ACHN (cell line): Measurements from ENCODE around the gene NXPH4.

Experiments
- DNase-seq: peaks from one replicate; pipeline ENCODE4 v3.0.0-alpha.2; 2015
- in situ Hi-C: cut with HindIII; loops from 2 replicates; pipeline ENCODE4 v1.10.0; 2017; ENCODE audit warnings: low sequenced_read_pairs, low pct_ligation_motif_present, low pct_unique_long_range_greater_than_20kb

Gene NXPH4

GRCh38 chr12:57216014-57216911 is at the start of gene NXPH4:
TSS of gene NXPH4 (plus strand) at chr12:57216794. CDS start at chr12:57216970, 176 bp downstream.
- DNase-seq = peak; percentile 39

GRCh38 chr12:57166971-57167371 is 49.6 kb upstream of the NXPH4 start:
- in situ Hi-C loops = no loop called here
- DNase-seq = peak; percentile 76

More at GRCh38 chr12:57216014-57216911, at the start of gene NXPH4:
- in situ Hi-C loops = no loop called here

- in situ Hi-C loops = no loop called here
- DNase-seq = no peak
Observed at GRCh38 chr12:57168058-57168457, 48.5 kb upstream of the NXPH4 start.

GRCh38 chr12:57169046-57169795 is 47.4 kb upstream of the NXPH4 start:
- in situ Hi-C loops = no loop called here
- DNase-seq = no peak

GRCh38 chr12:57169969-57170368 is 46.6 kb upstream of the NXPH4 start:
- in situ Hi-C loops = loop anchor here (5.0 kb wide), 1 partner anchor 48 kb away; no protein-coding TSS in a partner anchor
- DNase-seq = no peak

- DNase-seq = no peak
- in situ Hi-C loops = loop anchor here (5.0 kb wide), 1 partner anchor 48 kb away; no protein-coding TSS in a partner anchor
Observed at GRCh38 chr12:57170408-57170807, 46.2 kb upstream of the NXPH4 start.

- no peak for DNase-seq
- in situ Hi-C loops = loop anchor here (5.0 kb wide), 1 partner anchor 49 kb away; no protein-coding TSS in a partner anchor
Observed at GRCh38 chr12:57170927-57171326, 45.7 kb upstream of the NXPH4 start.

- in situ Hi-C loops = loop anchor here (5.0 kb wide), 1 partner anchor 49 kb away; no protein-coding TSS in a partner anchor
- no peak for DNase-seq
Observed at GRCh38 chr12:57171668-57172067, 44.9 kb upstream of the NXPH4 start.

- in situ Hi-C loops = loop anchor here (5.0 kb wide), 1 partner anchor 51 kb away; no protein-coding TSS in a partner anchor
- peak; percentile 43 for DNase-seq
Observed at GRCh38 chr12:57173089-57173488, 43.5 kb upstream of the NXPH4 start.

GRCh38 chr12:57173683-57174082 is 42.9 kb upstream of the NXPH4 start:
- in situ Hi-C loops = loop anchor here (5.0 kb wide), 1 partner anchor 51 kb away; no protein-coding TSS in a partner anchor
- no peak for DNase-seq

GRCh38 chr12:57175428-57176138 is 41.0 kb upstream of the NXPH4 start:
- in situ Hi-C loops = no loop called here
- peak; percentile 57 for DNase-seq

GRCh38 chr12:57176139-57176477 is 40.5 kb upstream of the NXPH4 start:
- DNase-seq = no peak
- in situ Hi-C loops = no loop called here

- in situ Hi-C loops = no loop called here
- DNase-seq = peak; percentile 22
Observed at GRCh38 chr12:57176846-57177245, 39.7 kb upstream of the NXPH4 start.

- no peak for DNase-seq
- in situ Hi-C loops = no loop called here
Observed at GRCh38 chr12:57177354-57177753, 39.2 kb upstream of the NXPH4 start.

GRCh38 chr12:57178213-57178612 is 38.4 kb upstream of the NXPH4 start:
- DNase-seq = no peak
- in situ Hi-C loops = no loop called here

GRCh38 chr12:57179331-57180086 is 37.1 kb upstream of the NXPH4 start:
- DNase-seq = no peak
- in situ Hi-C loops = no loop called here

GRCh38 chr12:57180321-57180989 is 36.1 kb upstream of the NXPH4 start:
- in situ Hi-C loops = no loop called here
- no peak for DNase-seq

GRCh38 chr12:57181072-57181471 is 35.5 kb upstream of the NXPH4 start:
- in situ Hi-C loops = no loop called here
- no peak for DNase-seq
